Lower leg skin (tissue), 4 donors: ENCODE measurements around the gene TMEM132A. TPM values are rescaled to one million over a fixed set of nuclear protein-coding genes. Genes with fewer than 3 reads are reported as not detected.

ENCODE experiments used
- DNase-seq, 2 donors: peaks; one replicate each; pipeline ENCODE4 v3.0.0-alpha.2; 2019; ENCODE audit warnings: low spot score in 2 of 2
- H3K4me3 ChIP-seq: fragments of 200-600 bp; sonication (generic); 2 replicates; pipeline ENCODE4 v1.5.1; 2017; ENCODE audit warnings: mild to moderate bottlenecking, low read depth; ENCODE audit not compliant: poor library complexity, severe bottlenecking
- POLR2A ChIP-seq, 2 donors: fragments of 450-650 bp; IDR thresholded peaks; one replicate each; pipeline ENCODE4 v1.6.1; 2016 to 2017; ENCODE audit warnings: antibody characterized with exemption in 2 of 2, mild to moderate bottlenecking in 1 of 2, moderate library complexity in 1 of 2
- WGBS, 2 donors: methylation state at CpG; one replicate each; pipeline ENCODE4 v1.1.5; 2018; 5-methylcytosine and 5-hydroxymethylcytosine counted together
- intact Hi-C: fragments of 100-400 bp; cut with DNase I; formaldehyde crosslinking; loops from one replicate; pipeline ENCODE4 v1.15.0; 2023; ENCODE audit warnings: low total_unique reads
- total RNA-seq, 4 donors: library from RNA; depleted of rRNA; stranded (reverse); fragments of >200 nt; gene quantifications; one replicate each; pipeline ENCODE4 v1.1.0, GENCODE V29; 2016
- TF ChIP-seq, protein P1 (sequence below), 3 donors: fragments of 450-650 bp; IDR thresholded peaks; one replicate each; pipeline ENCODE4 v1.5.1; 2016; ENCODE audit warnings: antibody characterized with exemption in 3 of 3, mild to moderate bottlenecking in 3 of 3, moderate library complexity in 2 of 3

TMEM132A gene
- total RNA-seq, 4 donors from 2014 or later: 2.9 to 13.7 (median 5.3) TPM

DNA sequence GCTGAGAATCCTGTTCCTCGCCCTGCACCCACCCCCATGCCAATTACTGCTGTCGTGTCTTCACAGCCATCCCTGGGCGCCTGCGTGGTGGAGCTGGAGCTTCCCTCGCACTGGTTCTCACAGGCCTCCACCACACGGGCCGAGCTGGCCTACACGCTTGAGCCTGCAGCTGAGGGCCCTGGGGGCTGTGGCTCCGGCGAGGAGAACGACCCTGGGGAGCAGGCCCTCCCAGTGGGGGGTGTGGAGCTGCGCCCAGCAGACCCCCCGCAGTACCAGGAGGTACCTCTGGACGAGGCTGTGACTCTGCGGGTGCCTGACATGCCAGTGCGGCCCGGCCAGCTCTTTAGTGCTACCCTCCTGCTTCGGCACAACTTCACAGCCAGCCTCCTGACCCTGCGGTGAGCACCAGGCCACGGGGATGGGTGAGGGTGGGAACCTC is 4.3 kb downstream of the TMEM132A start:
- intact Hi-C loops: no loop called here
- WGBS, 2 donors: 86 to 91% methylated on average over 13 to 14 of the region's 20 CpGs
- TF ChIP-seq, protein P1, sequence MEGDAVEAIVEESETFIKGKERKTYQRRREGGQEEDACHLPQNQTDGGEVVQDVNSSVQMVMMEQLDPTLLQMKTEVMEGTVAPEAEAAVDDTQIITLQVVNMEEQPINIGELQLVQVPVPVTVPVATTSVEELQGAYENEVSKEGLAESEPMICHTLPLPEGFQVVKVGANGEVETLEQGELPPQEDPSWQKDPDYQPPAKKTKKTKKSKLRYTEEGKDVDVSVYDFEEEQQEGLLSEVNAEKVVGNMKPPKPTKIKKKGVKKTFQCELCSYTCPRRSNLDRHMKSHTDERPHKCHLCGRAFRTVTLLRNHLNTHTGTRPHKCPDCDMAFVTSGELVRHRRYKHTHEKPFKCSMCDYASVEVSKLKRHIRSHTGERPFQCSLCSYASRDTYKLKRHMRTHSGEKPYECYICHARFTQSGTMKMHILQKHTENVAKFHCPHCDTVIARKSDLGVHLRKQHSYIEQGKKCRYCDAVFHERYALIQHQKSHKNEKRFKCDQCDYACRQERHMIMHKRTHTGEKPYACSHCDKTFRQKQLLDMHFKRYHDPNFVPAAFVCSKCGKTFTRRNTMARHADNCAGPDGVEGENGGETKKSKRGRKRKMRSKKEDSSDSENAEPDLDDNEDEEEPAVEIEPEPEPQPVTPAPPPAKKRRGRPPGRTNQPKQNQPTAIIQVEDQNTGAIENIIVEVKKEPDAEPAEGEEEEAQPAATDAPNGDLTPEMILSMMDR (IDR thresholded peaks at IDR 0.05): no peak
- TF ChIP-seq POLR2A (IDR thresholded peaks at IDR 0.05): no peak

DNA sequence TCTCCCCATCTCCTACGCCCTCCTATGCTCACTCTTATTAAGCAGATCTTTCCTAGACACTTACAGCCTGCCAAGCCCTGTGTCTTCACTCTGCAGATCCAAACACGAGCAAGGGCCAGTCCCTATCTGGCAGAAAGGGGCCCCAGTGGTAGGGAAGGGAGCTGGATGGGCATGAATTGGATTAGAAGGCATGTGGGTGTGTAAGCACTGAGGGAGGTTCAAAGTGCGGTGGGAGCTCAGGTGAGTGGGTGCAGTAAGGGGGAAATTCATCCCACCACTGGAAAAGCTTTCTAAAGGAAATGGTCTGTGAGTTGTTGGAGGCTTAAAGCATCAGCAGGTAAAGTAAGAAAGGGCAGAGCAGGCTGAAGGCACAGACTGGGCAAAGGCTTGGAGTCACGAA is 5.5 kb downstream of the TMEM132A start:
- DNase-seq: no peak
- H3K4me3 ChIP-seq: no peak overlapping the region
- intact Hi-C loops: no loop called here
- 67 to 71% methylated on average over 4 of the region's 4 CpGs for WGBS, 2 donors
- TF ChIP-seq, protein P1 (IDR thresholded peaks at IDR 0.05): no peak
- TF ChIP-seq POLR2A (IDR thresholded peaks at IDR 0.05): no peak

More for the DNA sequence above, 4.3 kb downstream of the TMEM132A start:
- no peak for DNase-seq
- no peak overlapping the region for H3K4me3 ChIP-seq

DNA sequence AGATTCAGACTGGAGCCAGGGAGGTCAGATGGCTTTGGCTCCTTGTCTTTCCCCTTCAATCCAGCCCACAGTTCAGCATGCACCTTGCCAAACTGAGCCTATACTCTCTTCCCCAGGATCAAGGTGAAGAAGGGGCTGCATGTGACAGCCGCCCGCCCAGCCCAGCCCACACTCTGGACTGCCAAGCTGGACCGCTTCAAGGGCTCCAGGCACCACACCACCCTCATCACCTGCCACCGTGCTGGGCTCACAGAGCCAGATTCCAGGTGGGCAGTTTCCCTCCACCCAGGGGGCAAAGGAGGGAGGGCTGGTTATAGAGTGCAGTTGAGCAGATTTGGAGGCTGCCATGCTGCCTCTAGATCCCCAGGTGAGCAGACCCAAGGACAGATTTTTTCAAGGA is 6.1 kb downstream of the TMEM132A start:
- no peak for TF ChIP-seq POLR2A (IDR thresholded peaks at IDR 0.05)
- TF ChIP-seq, protein P1 (IDR thresholded peaks at IDR 0.05): no peak
- H3K4me3 ChIP-seq: no peak overlapping the region
- DNase-seq: no peak
- WGBS, 2 donors: 93 to 94% methylated on average over 4 of the region's 4 CpGs
- intact Hi-C loops: no loop called here

DNA sequence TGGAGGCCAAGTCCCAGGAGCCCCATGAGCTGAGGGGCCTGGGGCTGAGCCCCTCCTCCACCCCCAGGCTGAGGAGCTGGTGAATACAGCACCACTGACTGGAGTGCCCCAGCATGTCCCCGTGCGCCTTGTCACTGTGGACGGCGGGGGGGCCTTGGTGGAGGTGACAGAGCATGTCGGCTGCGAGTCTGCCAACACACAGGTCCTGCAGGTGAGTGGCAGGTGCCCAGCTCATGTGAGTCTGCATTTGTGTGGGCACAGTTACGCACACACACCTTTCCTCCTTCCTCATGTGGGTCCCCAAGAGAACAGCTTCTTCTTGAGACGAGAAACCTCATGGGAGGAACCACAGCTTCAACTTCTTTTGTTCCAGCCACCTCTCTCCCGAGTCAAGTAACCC is 7.7 kb downstream of the TMEM132A start:
- 87 to 88% methylated on average over 9 of the region's 9 CpGs for WGBS, 2 donors
- intact Hi-C loops: no loop called here
- no peak overlapping the region for H3K4me3 ChIP-seq
- TF ChIP-seq, protein P1 (IDR thresholded peaks at IDR 0.05): no peak
- no peak for TF ChIP-seq POLR2A (IDR thresholded peaks at IDR 0.05)
- DNase-seq: no peak

DNA sequence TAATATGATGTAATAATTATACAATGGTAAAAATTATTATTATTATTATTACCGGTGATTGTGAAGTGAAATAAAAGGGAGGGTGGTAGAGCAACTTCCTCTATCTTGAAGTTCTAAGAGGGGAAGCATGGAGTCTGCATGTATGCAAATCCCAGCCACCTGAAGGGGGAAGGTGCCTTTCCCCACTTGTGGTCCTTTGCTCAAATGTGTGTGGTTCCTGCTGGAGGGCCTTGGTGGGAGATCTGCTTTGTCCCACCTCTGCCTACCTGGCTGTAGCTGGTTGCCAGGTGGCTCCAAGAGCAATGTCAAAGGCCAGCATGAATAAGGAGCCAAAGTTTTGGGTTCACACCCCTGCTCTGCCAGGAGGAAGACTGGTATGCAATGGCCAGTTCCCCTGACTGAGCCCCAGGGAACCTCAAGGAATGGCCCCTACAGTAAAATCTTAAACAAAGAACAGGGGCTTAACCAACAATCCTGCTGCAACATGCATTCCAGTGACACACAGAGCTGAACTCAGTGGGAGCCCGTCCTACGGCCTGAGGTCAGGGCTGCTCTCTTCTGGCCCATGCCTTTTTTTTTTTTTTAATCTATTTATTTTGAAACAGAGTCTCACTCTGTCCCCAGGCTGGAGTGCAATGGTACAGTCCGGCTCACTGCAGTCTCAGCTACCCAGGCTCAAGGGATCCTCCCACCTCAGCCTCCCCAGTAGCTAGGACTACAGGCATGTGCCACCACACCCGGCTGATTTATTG is 8.5 kb downstream of the TMEM132A start:
- TF ChIP-seq POLR2A (IDR thresholded peaks at IDR 0.05): no peak
- DNase-seq: no peak
- H3K4me3 ChIP-seq: no peak overlapping the region
- WGBS, 2 donors: 72 to 75% methylated on average over 5 of the region's 5 CpGs
- intact Hi-C loops: no loop called here

DNA sequence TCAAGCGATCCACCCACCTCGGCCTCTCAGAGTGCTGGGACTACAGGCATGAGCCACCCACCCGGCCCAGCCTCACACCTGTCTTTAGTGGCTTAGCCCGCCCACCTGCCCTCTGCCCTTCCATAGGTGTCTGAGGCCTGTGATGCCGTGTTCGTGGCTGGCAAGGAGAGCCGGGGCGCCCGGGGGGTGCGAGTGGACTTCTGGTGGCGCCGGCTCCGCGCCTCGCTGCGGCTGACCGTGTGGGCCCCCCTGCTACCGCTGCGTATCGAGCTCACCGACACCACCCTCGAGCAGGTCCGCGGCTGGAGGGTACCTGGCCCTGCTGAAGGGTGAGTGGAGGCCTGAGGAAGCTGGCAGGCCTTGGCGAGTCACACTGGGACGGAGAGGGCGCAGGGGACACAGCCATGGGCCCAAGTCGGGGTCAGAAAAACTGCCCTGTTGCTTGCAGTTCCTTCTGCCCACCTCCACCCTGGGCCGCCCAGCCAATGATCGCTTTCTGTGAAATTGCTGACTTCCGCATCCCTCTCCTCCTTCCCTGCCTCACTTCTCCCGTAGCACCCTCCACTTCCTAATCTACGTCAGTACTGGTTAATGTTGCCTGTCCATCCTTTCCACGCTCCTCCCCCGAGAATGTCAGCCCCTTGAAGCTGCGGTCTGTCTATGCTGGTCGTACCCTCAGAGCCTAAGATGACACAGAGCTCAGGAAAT is 9.3 kb downstream of the TMEM132A start:
- no peak overlapping the region for H3K4me3 ChIP-seq
- WGBS, 2 donors: 94 to 95% methylated on average over 25 to 37 of the region's 37 CpGs

More for the DNA sequence above, 9.3 kb downstream of the TMEM132A start:
- DNase-seq: no peak
- TF ChIP-seq, protein P1 (IDR thresholded peaks at IDR 0.05): no peak
- no peak for TF ChIP-seq POLR2A (IDR thresholded peaks at IDR 0.05)
- intact Hi-C loops: no loop called here
